ENCODE data around the gene TRIM46. TPM values are rescaled to one million over a fixed set of nuclear protein-coding genes. Genes with fewer than 3 reads are reported as not detected.

TRIM46 gene
- polyA plus RNA-seq, 3 donors, result 0.13 TPM; not detected in 2

DNA sequence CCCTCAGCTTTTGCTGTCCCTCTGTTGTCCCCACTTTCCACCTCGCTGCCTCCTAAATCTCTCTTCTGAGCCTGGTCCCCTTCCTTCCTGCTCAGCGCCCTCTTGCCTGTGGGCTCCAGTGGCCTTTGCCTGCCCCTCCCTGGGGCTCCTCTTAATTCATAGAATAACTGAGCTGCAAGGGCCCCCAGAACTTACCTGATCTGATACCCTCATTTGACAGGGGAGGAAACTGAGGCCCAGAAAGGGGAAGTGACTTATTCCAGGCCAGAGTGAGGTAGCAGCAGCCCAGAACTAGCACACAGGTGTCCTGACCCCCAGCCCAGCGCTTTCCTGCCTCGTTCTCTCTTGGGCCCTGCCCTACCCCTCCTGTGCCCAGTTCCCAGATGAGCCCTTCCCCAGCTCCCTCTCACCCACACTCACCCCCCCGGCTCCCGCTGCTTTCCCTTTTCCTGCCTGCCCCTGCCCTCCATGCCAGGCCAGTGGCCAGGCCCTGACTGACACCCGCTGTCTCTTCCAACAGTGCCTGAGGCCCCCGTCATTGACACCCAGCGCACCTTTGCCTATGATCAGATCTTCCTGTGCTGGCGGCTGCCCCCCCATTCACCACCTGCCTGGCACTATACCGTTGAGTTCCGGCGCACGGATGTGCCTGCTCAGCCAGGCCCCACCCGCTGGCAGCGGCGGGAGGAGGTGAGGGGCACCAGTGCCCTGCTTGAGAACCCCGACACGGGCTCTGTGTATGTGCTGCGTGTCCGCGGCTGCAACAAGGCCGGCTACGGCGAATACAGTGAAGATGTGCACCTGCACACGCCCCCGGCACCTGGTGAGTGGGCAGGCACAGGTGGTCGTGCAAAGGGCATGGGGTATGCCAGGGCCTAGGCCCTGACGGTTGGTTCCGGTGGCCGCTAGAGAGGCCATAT, 5.7 kb downstream of the TRIM46 start:
- H3K27ac ChIP-seq (ENCODE audit: low read depth in 1 of 2, low read length in 2 of 2), result no peak overlapping the region

More for the DNA sequence above, 5.7 kb downstream of the TRIM46 start:
- H2AFZ ChIP-seq (ENCODE audit: insufficient read depth, low read depth, low read length, poor library complexity, severe bottlenecking), result no peak overlapping the region
- Mint-ChIP-seq H3K36me3 (no peaks in the 10 kb centered on the region), H3K27ac (peak overlapping the region in 5 of 7 donors; percentile 2 to 81 (median 71)), H3K27me3 (ENCODE audit: low read depth in 3 of 3) (peaks cover 2 to 18% (median 15%) of the 10 kb centered on the region in 3 donors), H3K9me3 (no peaks in the 10 kb centered on the region), H3K4me3 (peak overlapping the region in 1 of 2 donors; percentile 68), H3K4me1 (peaks cover 31% of the 10 kb centered on the region)
- no peaks in the 10 kb centered on the region for H3K9me3 ChIP-seq (replicated peaks in 1 of 2; ENCODE audit: control insufficient read depth in 1 of 2, insufficient read depth in 1 of 2, low read length in 2 of 2)
- H3K4me3 ChIP-seq (replicated peaks in 1 of 3; ENCODE audit: low read depth in 2 of 3, low read length in 3 of 3), result no peak overlapping the region
- H3K4me1 ChIP-seq (ENCODE audit: control insufficient read depth in 1 of 2, insufficient read depth in 2 of 2, low read length in 2 of 2), result peaks cover 22 to 28% of the 10 kb centered on the region in 2 donors
- H4K20me1 ChIP-seq (ENCODE audit: insufficient read depth, low read length), result no peaks in the 10 kb centered on the region
- no peak for TF ChIP-seq CTCF (IDR thresholded peaks at IDR 0.05)
- H3K4me2 ChIP-seq (replicated peaks; ENCODE audit: extremely low read depth, low read length, poor library complexity, severe bottlenecking), result peak overlapping the region; percentile 21
- DNase-seq, result peak in 1 of 3 donors; percentile 8
- H3K27me3 ChIP-seq (ENCODE audit: control insufficient read depth in 2 of 2, insufficient read depth in 2 of 2, low read length in 2 of 2), result no peaks in the 10 kb centered on the region
- no peaks in the 10 kb centered on the region for H3K79me2 ChIP-seq (ENCODE audit: insufficient read depth, low read length)
- intact Hi-C loops (cut with micrococcal nuclease), result no loop called here
- H3K36me3 ChIP-seq (replicated peaks in 1 of 2; ENCODE audit: control insufficient read depth in 1 of 2, insufficient read depth in 2 of 2, low read length in 2 of 2), result no peaks in the 10 kb centered on the region
- WGBS (ENCODE audit: insufficient coverage), result 97% methylated on average over 30 of the region's 31 CpGs
- no peak overlapping the region for H3K9ac ChIP-seq (ENCODE audit: insufficient read depth, low read length, poor library complexity, severe bottlenecking)

All from CD14-positive monocyte (primary cell).